Pancreas (tissue), 10 donors: ENCODE data around the gene MCM6. TPM values are rescaled to one million over a fixed set of nuclear protein-coding genes. Genes with fewer than 3 reads are reported as not detected.
A peak's percentile ranks its signal among the peaks of the same experiment; 100 is the strongest.

Experiments used
- ATAC-seq, 4 donors: fragments of 200-7000 bp; cut with Tn5 transposase; one replicate each; pipeline versions ENCODE4 v1.8.0 to v1.9.1; 2020; ENCODE audit warnings: mild to moderate bottlenecking in 4 of 4, moderate library complexity in 4 of 4
- DNase-seq, 6 donors: peaks; one replicate each; pipeline ENCODE4 v3.0.0-alpha.2; 2020
- FAIRE-seq: peaks from 2 replicates; lab custom pipeline; 2012; peaks lifted over from hg19 to GRCh38; lab: Jason Lieb, UNC
- H3K27ac ChIP-seq, 4 donors: fragments of 200-600 bp; sonication (generic); 1 replicate in 3 of 4; 2 replicates in 1 of 4; pipeline versions ENCODE4 v1.5.0 to v1.8.0; 2020
- H3K27me3 ChIP-seq, 4 donors: fragments of 200-600 bp; one replicate each; pipeline ENCODE4 v1.8.0; 2021
- H3K36me3 ChIP-seq, 3 donors: fragments of 200-600 bp; sonication (generic) in 1 of 3; one replicate each; pipeline versions ENCODE4 v1.5.0 to v1.8.0; 2020 to 2021
- H3K4me1 ChIP-seq, 3 donors: fragments of 200-600 bp; one replicate each; pipeline ENCODE4 v1.8.0; 2021
- H3K4me3 ChIP-seq, 4 donors: fragments of 200-600 bp; sonication (generic) in 2 of 4; one replicate each; pipeline versions ENCODE4 v1.5.0 to v1.8.0; 2020 to 2021
- H3K9me3 ChIP-seq, 4 donors: fragments of 200-600 bp; one replicate each; pipeline ENCODE4 v1.8.0; 2021
- WGBS, 2 donors: extraction: QIAGEN DNeasy Blood & Tissue Kit; methylation state at CpG; one replicate each; pipeline ENCODE4 v1.1.7; 2013; 5-methylcytosine and 5-hydroxymethylcytosine counted together
- intact Hi-C, 3 donors: fragments of 100-400 bp; cut with DNase I; formaldehyde crosslinking; loops; one replicate each; pipeline versions ENCODE4 v1.11.1 to v1.14.2; 2022
- polyA plus RNA-seq, 2 donors: library from polyadenylated mRNA; stranded (reverse); fragments of 200-250 nt; gene quantifications; one replicate each; pipeline ENCODE4 v1.2.3, GENCODE V29; 2013
- total RNA-seq, 6 donors: library from RNA; stranded (reverse); fragmentation: NEBNext Ultra II Directional in 4 of 6; extraction: Animal tissue kit (Norgen Biotek cat#: 25700) in 4 of 6; gene quantifications; one replicate each; pipeline versions ENCODE4 v1.2.1 to v1.2.4, GENCODE V29; 2021 to 2023
- TF ChIP-seq, protein P1 (sequence below), 4 donors: fragments of 200-600 bp; sonication (generic) in 3 of 4; IDR thresholded peaks; one replicate each; pipeline versions ENCODE4 v1.5.0 to v1.8.0; 2021; ENCODE audit warnings: antibody characterized with exemption in 4 of 4
- donor health status: healthy with polysubstance abuse.
- donor health status: DM: no; HTN: no; CAD: no; lungs with moderate emphysema.
- donor health status: DM: no; HTN: no; CAD: no.
- donor health status: control.
- donor health status: control.
- donor health status: Bipolar disorder and iron deficiency.
- donor health status: DM: yes; HTN: yes; CAD: no.
- donor health status: DM: no; HTN: no; CAD: no.
- donor health status: DM: no; HTN: no; CAD: no.
- donor health status: DM: yes; HTN: yes; CAD: no.

Gene MCM6
- total and polyA plus RNA-seq, 8 donors = 1.5 to 5.7 (median 2.5) TPM

DNA sequence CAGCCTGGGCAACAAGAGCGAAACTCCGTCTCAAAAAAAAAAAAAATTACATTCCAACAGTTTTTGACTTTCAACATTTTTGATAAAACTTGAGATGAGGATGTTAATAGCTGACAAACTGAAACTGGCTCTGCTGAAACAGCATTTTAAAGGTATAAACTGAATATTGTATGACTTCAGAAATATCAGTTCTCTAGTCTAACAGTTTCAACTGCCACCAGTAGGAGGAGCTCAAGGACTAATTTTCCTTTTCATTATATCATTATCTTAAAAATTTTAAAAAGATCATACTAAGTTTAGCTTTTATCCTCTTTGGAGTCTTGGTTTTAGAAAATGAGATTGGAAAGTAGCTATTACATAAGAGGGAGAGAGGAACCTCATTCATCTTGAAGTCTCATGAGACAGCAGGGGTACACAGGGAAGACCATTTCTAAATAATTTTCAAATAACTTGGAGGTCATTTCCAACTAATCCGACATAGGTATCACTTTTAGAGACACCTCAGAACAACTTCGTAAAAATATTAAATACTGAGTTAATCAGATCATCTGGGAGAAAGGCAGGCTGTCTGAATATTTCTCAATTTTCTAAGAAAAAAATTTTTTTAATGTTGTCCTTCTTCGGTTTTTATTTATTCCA is 37.6 kb upstream of the MCM6 start:
- H3K27ac ChIP-seq = no peak overlapping the region
- FAIRE-seq (peak; percentile 90), DNase-seq (no peak), ATAC-seq (peak in 3 of 4 donors; percentile 54 to 69 (median 63))
- no peaks in the 10 kb centered on the region for H3K4me1 ChIP-seq
- intact Hi-C loops = loop anchor here (5.0 to 10.0 kb wide), 3 partner anchors 461 to 473 kb away; no protein-coding TSS in a partner anchor
- TF ChIP-seq, protein P1, sequence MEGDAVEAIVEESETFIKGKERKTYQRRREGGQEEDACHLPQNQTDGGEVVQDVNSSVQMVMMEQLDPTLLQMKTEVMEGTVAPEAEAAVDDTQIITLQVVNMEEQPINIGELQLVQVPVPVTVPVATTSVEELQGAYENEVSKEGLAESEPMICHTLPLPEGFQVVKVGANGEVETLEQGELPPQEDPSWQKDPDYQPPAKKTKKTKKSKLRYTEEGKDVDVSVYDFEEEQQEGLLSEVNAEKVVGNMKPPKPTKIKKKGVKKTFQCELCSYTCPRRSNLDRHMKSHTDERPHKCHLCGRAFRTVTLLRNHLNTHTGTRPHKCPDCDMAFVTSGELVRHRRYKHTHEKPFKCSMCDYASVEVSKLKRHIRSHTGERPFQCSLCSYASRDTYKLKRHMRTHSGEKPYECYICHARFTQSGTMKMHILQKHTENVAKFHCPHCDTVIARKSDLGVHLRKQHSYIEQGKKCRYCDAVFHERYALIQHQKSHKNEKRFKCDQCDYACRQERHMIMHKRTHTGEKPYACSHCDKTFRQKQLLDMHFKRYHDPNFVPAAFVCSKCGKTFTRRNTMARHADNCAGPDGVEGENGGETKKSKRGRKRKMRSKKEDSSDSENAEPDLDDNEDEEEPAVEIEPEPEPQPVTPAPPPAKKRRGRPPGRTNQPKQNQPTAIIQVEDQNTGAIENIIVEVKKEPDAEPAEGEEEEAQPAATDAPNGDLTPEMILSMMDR (IDR thresholded peaks at IDR 0.05) = peak; percentile 38 to 65 (median 52)
- H3K9me3 ChIP-seq = no peaks in the 10 kb centered on the region
- H3K4me3 ChIP-seq = no peak overlapping the region
- no peaks in the 10 kb centered on the region for H3K27me3 ChIP-seq
- peaks cover 0 to 39% (median 0%) of the 10 kb centered on the region in 3 donors for H3K36me3 ChIP-seq
- 76 to 81% methylated on average over 5 of the region's 5 CpGs for WGBS, 2 donors

DNA sequence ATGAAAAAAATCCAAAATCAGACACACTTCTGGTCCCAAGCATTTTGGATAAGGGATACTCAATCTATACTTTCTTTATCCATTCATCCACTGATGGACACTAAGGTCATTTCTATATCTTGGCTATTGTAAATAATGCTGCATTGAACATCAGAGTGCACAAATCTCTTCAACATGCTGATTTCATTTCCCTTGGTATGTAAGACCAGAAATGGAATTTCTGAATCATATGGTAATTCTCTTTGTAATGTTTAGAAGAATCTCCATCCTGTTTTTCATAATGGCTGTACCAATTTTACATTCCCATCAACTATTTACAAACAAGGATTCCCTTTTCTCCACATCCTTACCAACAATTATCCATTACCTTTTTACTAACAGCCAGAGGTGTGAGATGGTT is 33.7 kb upstream of the MCM6 start:
- Histone ChIP-seq H3K27me3 (no peaks in the 10 kb centered on the region), H3K9me3 (no peaks in the 10 kb centered on the region), H3K27ac (no peak overlapping the region), H3K36me3 (peaks cover 0 to 46% (median 3%) of the 10 kb centered on the region in 3 donors), H3K4me1 (no peaks in the 10 kb centered on the region), H3K4me3 (no peak overlapping the region)
- FAIRE-seq (no peak), DNase-seq (no peak), ATAC-seq (no peak)
- TF ChIP-seq, protein P1 (IDR thresholded peaks at IDR 0.05) = no peak
- intact Hi-C loops = loop anchor here (5.0 to 10.0 kb wide), 3 partner anchors 465 to 477 kb away; no protein-coding TSS in a partner anchor

DNA sequence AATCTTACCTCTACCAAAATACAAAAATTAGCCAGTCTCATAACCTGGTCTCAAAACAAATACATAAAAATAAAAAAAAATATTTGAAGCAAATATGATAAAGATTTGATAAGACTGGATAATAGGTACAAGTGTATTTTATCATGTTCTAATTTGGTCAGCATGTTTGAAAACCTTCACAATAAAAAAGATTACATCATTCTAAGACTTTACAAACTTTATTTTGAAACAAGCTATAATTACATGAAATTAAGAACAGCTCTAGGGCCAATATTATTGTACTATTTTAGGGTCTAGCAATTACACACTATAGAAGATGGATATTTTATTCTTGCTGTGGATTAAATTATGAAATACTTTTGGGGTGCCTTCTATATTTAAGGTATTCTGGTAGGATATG is 29.4 kb upstream of the MCM6 start:
- TF ChIP-seq, protein P1 (IDR thresholded peaks at IDR 0.05) = no peak
- no peak overlapping the region for H3K27ac ChIP-seq
- ATAC-seq (no peak), FAIRE-seq (peak; percentile 47), DNase-seq (no peak)
- intact Hi-C loops = no loop called here
- H3K9me3 ChIP-seq = no peaks in the 10 kb centered on the region
- peaks cover 0 to 22% (median 3%) of the 10 kb centered on the region in 3 donors for H3K36me3 ChIP-seq
- H3K4me1 ChIP-seq = no peaks in the 10 kb centered on the region
- no peak overlapping the region for H3K4me3 ChIP-seq
- H3K27me3 ChIP-seq = no peaks in the 10 kb centered on the region

DNA sequence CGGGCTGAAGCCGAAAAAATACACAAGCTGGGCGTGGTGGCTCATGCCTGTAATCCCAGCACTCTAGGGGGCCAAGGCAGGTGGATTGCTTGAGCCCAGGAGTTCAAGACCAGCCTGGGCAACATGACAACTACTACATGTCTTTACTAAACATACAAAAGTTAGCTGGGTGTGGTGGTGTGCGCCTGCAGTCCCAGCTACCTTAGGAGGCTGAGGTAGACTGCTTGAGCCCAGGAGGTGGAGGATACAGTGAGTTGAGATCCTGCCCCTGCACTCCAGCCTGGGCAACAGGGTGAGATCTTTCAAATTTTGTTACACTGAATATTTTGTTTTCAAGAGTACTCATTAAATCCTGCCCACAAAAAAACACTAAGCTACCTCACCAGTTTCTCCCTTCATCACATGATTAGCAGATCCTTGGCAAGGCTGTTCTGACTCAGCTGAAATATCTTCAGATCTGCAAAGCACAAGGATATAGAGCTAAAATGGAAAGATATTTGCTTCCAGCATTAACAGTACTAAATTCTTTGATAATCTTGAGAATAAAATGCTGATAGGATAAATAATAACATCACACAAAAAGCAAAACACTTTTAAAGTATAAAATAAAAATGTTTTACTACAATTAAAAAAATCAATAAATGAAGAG is 28.2 kb upstream of the MCM6 start:
- Histone ChIP-seq H3K36me3 (peaks cover 0 to 11% (median 3%) of the 10 kb centered on the region in 3 donors), H3K27me3 (no peaks in the 10 kb centered on the region), H3K4me1 (no peaks in the 10 kb centered on the region), H3K4me3 (no peak overlapping the region), H3K9me3 (no peaks in the 10 kb centered on the region), H3K27ac (no peak overlapping the region)
- FAIRE-seq (no peak), ATAC-seq (peak in 2 of 4 donors; percentile 31 to 47), DNase-seq (no peak)
- intact Hi-C loops = no loop called here
- 96 to 98% methylated on average over 4 of the region's 4 CpGs for WGBS, 2 donors
- TF ChIP-seq, protein P1 (IDR thresholded peaks at IDR 0.05) = no peak

DNA sequence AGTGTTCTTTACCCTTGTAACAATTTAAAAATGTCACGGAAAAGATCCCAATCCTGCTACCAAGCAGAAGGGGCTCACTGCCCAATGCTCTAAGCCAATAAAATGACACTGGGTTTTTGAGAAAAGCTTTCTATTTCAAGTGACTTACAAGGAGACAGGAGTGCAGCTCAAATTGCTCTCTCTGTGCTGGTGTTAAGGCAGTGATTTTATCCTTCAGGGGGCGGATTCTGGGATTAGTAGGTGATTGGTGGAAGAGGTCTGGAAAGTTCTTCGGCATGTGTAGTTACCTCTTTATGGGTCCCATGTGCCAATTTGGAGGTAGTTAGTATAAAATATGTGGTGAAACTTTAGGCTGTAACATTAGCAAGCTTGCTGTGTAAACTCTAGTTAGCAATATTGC is 27.4 kb upstream of the MCM6 start:
- DNase-seq (no peak), ATAC-seq (no peak), FAIRE-seq (no peak)
- Histone ChIP-seq H3K4me1 (no peaks in the 10 kb centered on the region), H3K27ac (no peak overlapping the region), H3K27me3 (no peaks in the 10 kb centered on the region), H3K4me3 (no peak overlapping the region), H3K36me3 (peaks cover 0 to 7% (median 3%) of the 10 kb centered on the region in 3 donors), H3K9me3 (no peaks in the 10 kb centered on the region)
- TF ChIP-seq, protein P1 (IDR thresholded peaks at IDR 0.05) = no peak
- 86 to 93% methylated on average over 3 of the region's 3 CpGs for WGBS, 2 donors
- intact Hi-C loops = no loop called here
